ENCODE results near the gene MAP4K3.

The MAP4K3 gene

DNA sequence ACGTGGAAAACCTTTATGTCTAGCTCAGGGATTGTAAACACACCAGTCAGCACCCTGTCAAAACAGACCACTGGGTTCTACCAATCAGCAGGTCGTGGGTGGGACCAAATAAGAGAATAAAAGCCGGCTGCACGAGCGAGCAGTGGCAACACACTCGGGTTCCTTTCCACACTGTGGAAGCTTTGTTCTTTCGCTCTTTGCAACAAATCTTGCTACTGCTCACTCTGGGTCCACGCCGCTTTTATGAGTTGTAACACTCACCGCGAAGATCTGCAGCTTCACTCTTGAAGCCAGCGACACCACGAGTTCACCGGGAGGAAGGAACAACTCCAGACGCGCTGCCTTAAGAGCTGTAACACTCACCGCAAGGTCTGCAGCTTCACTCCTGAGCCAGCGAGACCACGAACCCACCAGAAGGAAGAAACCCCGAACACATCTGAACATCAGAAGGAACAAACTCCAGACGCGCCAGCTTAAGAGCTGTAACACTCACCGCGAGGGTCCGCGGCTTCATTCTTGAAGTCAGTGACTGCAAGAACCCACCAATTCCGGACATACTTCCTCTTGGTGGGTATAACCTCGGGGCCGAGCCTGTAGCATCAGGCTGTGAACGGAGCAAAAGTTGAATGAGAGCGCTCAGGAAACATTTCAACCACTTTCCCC, 192.0 kb downstream of the MAP4K3 start:
- in situ Hi-C loops (cut with MboI; ENCODE audit: low sequenced_read_pairs), result loop anchor here (25.0 kb wide), 1 partner anchor 708 kb away; no protein-coding TSS in a partner anchor

DNA sequence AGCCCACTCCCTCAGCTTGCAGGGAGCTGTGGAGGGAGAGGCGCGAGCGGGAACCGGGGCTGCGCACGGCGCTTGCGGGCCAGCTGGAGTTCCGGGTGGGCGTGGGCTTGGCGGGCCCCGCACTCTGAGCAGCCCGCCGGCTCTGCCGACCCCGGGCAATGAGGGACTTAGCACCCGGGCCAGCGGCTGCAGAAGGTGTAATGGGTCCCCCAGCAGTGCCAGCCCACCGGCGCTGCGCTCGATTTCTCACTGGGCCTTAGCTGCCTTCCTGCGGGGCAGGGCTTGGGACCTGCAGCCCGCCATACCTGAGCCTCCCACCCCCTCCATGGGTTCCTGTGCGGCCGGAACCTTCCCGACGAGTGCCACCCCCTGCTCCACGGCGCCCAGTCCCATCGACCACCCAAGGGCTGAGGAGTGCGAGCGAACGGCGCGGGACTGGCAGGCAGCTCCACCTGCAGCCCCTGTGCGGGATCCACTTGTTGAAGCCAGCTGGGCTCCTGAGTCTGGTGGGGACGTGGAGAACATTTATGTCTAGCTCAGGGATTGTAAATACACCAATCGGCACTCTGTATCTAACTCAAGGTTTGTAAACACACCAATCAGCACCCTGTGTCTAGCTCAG, 192.7 kb downstream of the MAP4K3 start:
- in situ Hi-C loops (cut with MboI; ENCODE audit: low sequenced_read_pairs), result loop anchor here (25.0 kb wide), 1 partner anchor 707 kb away; no protein-coding TSS in a partner anchor

DNA sequence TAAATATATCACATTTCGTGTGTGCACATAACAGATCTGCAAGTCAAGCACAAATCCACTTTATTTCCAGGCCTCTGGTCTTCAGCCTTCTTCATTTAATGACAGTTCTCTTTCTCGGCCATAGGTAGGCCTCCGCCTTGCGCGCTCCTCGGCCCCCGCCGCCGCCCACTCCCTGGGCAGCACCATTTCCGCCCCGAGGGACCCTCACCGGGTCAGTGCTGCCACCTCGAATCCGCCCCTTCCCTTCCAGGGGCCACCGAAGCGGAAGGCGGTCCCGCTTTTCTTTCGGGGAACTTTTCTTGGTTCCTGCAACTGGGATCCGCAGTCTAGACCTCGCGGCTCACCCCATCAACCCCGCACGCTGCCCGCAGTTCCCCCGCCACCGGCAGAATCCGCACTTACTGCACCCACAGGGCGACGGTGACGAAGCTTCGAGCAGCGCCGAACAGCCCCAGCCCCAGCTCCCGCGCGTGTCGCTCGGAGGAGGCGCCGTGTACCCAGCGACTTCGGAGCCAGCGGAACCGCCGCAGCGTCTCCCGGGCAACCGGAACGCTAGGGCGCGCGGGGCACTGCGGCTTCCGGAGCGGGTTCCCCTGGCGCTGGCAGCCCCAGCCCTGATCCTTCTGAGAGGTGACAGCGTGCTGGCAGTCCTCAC, 193.5 kb downstream of the MAP4K3 start, which contains the start of gene CDKL4:
Gene CDKL4 (minus strand): TSS at position 502 of the 655 bp plus-strand sequence.
- in situ Hi-C loops (cut with MboI; ENCODE audit: low sequenced_read_pairs), result loop anchor here (25.0 kb wide), 1 partner anchor 706 kb away; no protein-coding TSS in a partner anchor

DNA sequence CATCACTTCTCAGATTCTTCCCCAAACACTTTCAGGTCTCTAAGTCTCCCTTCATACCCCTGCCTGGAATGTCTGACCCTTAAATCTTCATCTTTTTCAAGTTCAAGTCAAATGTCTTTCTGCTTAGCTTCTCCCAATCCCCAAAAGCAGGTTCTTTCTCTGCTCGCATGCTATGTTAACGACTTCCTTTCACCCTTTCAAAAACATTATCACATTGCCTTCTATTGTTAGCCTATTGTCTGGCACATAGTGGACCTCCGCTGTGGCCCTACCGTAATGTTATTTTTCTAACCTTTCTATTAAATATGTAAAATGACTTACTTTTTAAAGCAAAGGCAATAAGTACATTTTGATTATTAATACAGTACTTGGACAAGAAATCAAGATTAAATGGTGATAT, 195.5 kb downstream of the MAP4K3 start:
- in situ Hi-C loops (cut with MboI; ENCODE audit: low sequenced_read_pairs), result loop anchor here (25.0 kb wide), 1 partner anchor 704 kb away; no protein-coding TSS in a partner anchor

DNA sequence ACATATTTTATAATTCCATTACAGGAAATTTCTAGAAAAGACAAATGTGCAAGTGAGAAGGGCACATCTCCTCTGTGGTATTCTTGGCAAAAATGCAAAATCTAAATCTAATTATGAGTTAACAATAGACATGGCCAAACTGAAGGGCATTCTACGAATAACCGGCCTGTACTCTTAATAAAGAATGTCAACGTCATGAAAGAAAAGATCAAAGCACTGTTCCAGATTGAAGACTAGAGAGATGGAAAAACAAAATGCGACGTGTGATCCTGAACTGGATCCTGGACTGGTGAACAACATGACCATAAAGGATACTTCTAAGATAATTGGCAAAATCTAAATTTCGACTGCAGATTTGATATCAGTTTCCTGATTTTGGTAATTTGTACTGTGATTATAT, 196.3 kb downstream of the MAP4K3 start:
- in situ Hi-C loops (cut with MboI; ENCODE audit: low sequenced_read_pairs), result loop anchor here (25.0 kb wide), 1 partner anchor 703 kb away; no protein-coding TSS in a partner anchor

DNA sequence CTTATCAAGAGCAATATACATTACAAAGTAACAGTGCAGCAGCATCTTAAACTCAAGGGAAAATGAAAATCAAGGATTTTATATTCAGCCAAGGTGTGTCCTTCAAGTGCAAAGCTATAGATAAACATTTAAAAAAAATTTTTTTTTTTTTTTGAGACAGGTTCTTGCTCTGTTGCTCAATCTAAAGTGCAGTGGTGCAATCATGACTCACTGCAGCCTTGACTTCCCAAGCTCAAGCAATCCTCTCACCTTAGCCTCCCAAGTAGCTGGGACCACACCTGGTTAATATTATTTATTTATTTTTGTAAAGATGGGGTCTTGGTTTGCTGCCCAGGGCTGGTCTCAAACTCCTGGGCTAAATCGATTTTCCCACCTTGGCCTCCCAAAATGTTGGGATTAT, 202.3 kb downstream of the MAP4K3 start:
- in situ Hi-C loops (cut with MboI; ENCODE audit: low sequenced_read_pairs), result loop anchor here (25.0 kb wide), 1 partner anchor 697 kb away; no protein-coding TSS in a partner anchor

DNA sequence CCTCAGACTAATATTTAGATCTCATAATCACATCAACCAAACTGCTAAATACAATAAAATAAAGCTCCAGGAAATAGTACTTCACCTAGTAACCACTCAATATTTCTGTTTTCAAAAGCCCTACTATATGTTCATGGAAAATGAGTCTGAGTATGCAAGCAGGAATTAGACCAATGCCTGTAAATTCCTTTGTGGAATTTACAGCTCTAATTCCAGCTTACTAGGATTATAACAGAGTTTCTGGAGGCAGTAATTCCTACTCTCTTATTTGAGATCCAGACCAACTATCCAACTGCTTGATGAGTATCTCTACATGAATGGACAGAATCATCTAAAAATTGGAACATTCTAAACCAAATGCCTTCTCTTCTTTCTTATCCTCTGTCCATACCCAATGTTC, 204.9 kb downstream of the MAP4K3 start:
- in situ Hi-C loops (cut with MboI; ENCODE audit: low sequenced_read_pairs), result loop anchor here (25.0 kb wide), 1 partner anchor 695 kb away; no protein-coding TSS in a partner anchor

DNA sequence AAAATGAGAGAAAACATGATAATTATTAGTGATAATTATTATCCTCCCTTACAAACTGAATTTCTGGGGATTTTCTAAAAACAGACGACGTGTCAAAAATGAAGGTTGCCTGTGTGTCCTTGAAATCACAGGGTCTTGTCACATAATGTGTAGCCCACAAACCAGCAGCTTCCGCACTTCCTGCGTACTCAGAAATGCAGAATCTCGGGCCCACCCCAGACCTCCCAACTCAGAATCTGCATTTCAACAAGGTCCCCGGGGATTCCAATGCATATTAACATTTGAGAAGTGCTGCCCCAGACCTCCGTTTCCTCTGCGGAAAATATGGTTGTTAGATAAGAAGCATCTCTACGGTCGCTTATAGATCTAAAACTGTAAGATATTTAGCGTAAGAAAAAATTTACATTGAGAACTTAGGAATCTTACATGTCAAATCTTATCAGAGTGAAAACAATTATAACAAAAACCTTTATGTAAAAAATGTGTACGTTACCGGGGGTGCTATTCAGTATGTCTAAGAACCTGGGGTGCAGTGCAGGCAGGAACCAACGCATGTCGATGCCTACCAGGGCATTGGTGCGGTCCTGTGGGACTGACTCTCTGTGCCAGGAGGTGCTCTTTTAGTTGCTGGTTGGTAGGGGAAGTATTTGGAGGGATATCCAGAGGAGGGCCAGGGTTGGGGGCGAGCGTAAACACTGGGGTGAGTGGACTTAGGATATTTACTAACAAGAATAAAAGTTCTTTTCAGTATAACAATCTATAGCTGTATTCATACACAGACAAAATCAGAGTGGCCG, 208.5 kb downstream of the MAP4K3 start:
- in situ Hi-C loops (cut with MboI; ENCODE audit: low sequenced_read_pairs), result loop anchor here (10.0 to 25.0 kb wide), 2 partner anchors 164 to 691 kb away; no protein-coding TSS in a partner anchor

DNA sequence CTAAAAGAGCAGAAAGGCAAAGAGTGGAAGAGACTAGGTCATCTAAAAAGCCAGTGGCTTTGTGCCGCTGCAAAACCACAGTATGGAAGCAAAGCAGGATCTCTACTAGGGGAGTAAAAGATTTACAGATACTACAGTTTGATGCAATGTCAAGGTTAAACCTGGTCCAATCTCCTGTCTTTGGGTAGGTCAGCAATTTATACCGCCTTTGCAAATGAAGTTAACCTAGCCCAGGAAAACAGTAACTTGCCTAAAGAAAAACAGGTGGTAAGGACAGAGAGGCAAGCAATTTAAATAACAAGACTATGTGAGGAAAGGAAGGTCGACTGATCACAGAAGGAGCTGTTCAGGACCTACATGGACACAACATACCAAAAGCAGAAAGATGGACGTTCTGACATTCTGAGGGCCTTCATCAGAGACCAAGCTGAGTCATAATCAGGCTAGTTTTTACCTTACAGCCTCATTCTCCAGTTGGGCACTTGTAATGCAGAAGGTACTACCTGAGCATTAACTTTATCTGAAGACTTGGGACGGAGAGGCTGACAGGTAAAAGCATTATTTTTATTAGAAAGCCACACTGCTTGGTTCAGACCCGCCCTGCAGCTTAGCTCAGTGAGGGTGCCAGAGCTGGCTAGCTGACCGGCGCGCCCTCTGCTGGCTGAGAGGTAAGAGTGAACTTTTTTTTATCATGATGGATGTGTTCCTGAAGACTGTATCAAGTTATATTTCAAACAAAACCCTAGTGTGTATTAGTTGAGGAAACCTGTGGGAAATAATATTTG, 209.3 kb downstream of the MAP4K3 start:
- in situ Hi-C loops (cut with MboI; ENCODE audit: low sequenced_read_pairs), result loop anchor here (10.0 to 25.0 kb wide), 2 partner anchors 163 to 691 kb away; no protein-coding TSS in a partner anchor

DNA sequence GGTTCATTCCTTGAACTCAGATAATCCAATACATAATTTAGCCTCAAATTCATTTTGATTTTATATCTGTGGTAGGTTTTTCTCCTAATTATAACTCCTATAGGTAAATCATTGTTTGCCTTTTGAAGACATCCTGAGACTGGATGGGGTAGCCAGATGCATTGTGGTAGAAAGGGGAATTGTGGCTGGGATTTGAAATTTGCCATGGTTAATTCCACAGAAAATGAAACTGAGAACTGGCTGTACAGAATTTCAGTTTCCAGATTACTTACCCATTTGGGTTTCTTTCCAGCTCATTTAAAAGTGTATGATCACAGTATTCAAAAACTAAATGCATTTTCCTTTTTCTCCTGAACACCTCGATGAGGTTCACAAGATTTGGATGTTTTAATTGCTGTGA, 211.5 kb downstream of the MAP4K3 start:
- in situ Hi-C loops (cut with MboI; ENCODE audit: low sequenced_read_pairs), result loop anchor here (10.0 to 25.0 kb wide), 2 partner anchors 161 to 688 kb away; no protein-coding TSS in a partner anchor

DNA sequence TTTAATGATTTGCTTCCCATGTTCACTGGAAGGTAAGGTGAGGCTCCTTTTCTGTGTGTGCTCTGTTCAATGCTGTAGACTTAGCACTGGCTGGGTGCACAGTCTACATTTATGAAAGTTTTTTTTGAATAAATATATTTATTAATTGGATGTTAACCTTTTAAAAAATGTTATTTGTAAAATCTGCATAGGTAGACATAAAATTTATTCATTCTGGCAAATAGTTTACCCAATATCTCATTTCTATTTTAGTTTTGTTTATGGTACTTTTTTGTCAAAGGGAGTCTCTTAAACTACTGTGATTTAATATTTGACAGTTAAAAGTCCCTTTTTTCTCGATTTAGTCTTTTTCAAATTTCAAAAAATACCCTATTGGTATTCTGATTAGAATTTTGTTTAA, 213.2 kb downstream of the MAP4K3 start:
- in situ Hi-C loops (cut with MboI; ENCODE audit: low sequenced_read_pairs), result loop anchor here (10.0 kb wide), 1 partner anchor 159 kb away; no protein-coding TSS in a partner anchor

DNA sequence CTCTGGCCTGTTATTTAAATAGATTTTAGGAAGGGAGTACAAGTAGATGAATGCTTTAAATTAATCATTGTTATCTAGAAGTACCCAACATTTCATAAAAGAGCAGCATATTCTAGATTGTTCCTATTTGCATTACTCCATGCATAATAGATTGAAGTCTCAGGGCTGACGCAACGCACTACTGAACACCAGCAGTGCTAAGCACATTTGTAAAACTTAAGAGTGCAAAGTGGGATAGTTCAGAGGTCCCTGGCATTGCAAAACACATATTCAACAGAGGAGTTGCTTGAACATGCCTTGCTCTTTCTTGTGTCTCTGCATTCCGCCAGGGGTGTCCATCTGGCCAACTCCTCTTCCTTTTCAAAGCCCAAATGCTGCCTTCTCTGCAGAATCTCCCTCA, 215.6 kb downstream of the MAP4K3 start:
- in situ Hi-C loops (cut with MboI; ENCODE audit: low sequenced_read_pairs), result loop anchor here (10.0 kb wide), 1 partner anchor 157 kb away; no protein-coding TSS in a partner anchor

DNA sequence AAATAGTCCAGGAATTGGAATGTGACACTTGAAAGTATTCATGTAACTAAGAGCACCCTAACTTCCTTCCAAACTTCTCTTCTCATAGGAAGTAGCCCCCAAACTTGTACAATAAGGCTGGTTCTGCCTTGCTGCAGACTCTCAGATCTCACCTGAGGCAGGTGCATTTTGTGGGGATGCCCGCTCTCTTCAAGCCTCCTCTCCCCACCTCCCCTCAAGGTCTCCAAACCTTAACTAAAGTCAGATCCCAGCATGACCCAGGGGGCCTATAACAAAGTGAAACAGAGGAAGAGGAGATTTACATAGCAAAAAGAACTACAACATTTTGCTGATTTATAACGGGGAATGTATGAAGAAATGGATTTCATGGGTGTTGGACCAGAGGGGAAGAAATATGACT, 216.9 kb downstream of the MAP4K3 start:
- in situ Hi-C loops (cut with MboI; ENCODE audit: low sequenced_read_pairs), result loop anchor here (10.0 kb wide), 1 partner anchor 155 kb away; no protein-coding TSS in a partner anchor

DNA sequence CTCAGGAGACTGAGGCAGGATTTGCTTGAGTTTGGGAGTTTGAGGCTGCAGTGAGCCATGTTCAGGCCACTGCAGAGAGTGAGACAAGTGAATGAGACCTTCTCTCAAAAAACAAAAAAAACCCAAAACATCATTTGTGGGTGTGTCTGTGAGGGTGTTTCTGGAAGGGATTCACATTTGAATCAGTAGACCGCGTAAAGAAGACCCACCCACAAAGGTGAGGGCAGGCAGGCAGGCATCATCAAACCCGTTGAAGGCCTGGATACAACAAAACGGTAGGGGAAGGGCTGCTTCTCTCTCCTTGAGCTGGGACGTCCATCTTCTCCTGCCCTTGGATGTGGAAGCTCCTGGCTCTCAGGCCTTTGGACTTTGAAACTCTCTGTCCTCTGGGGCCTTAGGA, 218.7 kb downstream of the MAP4K3 start:
- in situ Hi-C loops (cut with MboI; ENCODE audit: low sequenced_read_pairs), result no loop called here

DNA sequence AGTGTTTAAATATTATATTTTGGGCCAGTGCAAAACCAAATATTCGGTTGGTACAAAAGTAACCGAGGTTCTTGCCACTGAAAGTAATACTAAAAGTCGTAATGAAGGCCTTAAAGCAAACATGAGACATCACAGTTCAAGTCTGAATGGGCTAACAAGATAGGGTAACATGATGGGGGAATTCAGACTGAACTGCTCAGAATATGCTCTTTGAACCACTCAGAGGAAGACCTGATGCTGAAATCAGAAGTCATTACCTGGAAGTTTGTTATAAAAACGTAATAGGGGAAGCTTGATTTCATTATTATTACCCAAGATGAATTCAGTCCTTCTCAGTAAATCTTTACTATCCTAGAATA, 219.9 kb downstream of the MAP4K3 start:
- in situ Hi-C loops (cut with MboI; ENCODE audit: low sequenced_read_pairs), result no loop called here

DNA sequence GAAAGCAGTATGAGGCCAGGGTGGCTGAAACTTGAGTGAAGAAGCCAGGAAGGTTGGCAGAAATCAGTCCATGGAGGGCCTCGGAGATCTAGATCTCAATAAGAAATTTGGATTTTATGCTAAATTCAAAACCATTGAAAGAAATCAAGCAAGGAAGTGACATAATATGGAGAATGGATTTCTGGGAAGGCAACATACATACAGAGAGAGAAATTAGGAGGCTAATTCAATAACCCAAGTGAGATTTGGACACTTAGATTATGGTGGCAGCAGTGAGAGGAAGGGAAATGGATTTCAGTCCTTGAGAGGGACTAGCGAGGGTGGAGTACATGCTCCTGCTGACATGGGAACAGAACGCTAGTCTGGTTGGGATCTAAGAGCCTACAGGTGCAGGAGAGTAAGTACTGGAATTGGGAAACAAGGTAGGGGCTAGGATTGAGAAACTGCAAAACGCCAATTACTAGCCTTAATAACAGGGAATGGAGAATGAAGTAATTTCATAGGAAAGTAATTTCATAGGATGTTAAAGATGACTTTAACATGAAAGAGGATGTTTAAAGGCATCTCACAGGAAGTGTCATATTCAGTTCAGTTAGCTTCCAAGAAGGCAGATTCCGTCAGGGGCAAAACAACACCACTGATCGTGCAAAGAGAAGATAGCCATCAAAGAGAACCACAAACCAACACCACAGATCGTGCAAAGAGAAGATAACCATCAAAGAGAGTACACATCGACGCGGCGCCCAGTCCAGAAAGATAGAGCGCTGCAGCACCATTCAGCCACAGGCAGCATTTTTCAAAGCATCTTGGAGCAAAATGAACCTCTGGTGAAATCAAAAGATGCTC, 220.5 kb downstream of the MAP4K3 start:
- in situ Hi-C loops (cut with MboI; ENCODE audit: low sequenced_read_pairs), result no loop called here

DNA sequence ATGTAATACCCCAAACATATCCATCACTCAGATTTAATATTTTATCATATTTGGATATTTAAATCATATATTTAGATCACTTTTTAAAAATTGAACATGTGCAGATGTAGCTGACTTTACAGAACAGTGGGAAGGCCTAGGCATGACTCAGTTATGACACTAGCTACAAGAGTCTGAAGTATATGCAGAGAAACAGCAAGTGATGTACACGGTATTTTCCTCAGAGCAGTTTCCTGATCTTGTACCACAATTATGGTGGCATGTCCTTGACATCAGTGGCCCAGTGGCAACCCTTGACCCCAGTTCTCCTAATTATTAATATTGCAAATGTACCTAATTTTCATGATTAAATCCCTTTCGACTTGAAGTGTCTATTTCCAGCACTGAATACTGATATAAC, 221.5 kb downstream of the MAP4K3 start:
- in situ Hi-C loops (cut with MboI; ENCODE audit: low sequenced_read_pairs), result no loop called here

DNA sequence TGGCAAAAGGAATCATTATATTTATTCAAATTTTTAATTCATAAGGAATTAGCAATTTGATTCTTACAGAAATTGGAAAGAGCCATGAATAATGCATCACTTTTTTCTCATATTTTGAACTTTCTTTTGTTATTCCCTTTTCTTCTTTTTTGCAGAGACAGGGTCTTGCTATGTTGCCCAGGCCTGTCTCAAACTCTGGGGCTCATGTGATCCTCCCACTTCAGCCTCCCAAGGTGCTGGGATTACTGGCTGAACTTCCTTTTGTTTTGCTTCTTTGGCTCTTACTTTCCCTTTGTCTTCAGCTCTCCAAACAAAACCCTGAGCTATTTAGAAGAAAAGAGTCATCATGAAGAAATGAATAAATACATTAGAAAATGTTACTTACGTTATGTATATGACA, 224.1 kb downstream of the MAP4K3 start:
- in situ Hi-C loops (cut with MboI; ENCODE audit: low sequenced_read_pairs), result no loop called here

DNA sequence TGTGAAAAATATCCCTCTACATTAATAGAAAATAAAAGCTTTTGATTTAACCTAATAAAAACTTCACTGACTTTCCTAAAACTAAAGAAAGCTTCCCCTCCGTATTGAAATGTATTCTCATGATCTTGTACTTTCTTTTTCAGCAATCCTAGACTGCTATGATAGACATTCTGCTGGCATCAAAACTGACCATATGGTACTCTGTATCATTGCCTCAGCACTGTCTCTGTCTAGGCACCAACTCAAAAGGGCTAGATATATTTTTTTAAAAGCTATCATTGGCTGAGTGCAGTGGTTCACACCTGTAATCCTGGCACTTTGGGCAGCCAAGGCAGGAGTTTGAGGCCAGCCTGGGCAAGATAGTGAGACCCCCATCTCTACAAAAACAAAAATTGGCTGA, 226.2 kb downstream of the MAP4K3 start:
- in situ Hi-C loops (cut with MboI; ENCODE audit: low sequenced_read_pairs), result no loop called here

All from HL-60/S4 (cell line).